Tibial artery (tissue), 4 donors: ENCODE data around the gene SLC6A5.

Experiments
- DNase-seq, 2 donors: peaks; one replicate each; pipeline ENCODE4 v3.0.0-alpha.2; 2019
- H3K27ac ChIP-seq, 2 donors: fragments of 200-600 bp; sonication (generic) in 1 of 2; 1 replicate in 1 of 2; 2 replicates in 1 of 2; pipeline ENCODE4 v1.5.1; 2018 to 2019; ENCODE audit warnings: mild to moderate bottlenecking in 1 of 2
- H3K27me3 ChIP-seq, 2 donors: fragments of 200-600 bp; sonication (generic) in 1 of 2; one replicate each; pipeline versions ENCODE4 v1.5.1 to v1.6.0; 2016 to 2019
- H3K36me3 ChIP-seq, 3 donors: fragments of 200-600 bp; sonication (generic) in 2 of 3; one replicate each; pipeline ENCODE4 v1.5.1; 2016 to 2019; ENCODE audit warnings: mild to moderate bottlenecking in 2 of 3
- H3K4me1 ChIP-seq, 4 donors: fragments of 200-600 bp; sonication (generic) in 2 of 4; 1 replicate in 3 of 4; 2 replicates in 1 of 4; pipeline ENCODE4 v1.5.1; 2016 to 2019
- H3K4me3 ChIP-seq, 2 donors: fragments of 200-600 bp; sonication (generic) in 1 of 2; 1 replicate in 1 of 2; 2 replicates in 1 of 2; pipeline ENCODE4 v1.5.1; 2018 to 2019; ENCODE audit warnings: mild to moderate bottlenecking in 2 of 2
- H3K9me3 ChIP-seq, 3 donors: fragments of 200-600 bp; sonication (generic) in 1 of 3; one replicate each; pipeline ENCODE4 v1.5.1; 2016 to 2019
- intact Hi-C: fragments of 100-400 bp; cut with DNase I; formaldehyde crosslinking; loops from one replicate; pipeline ENCODE4 v1.15.0; 2023; ENCODE audit warnings: low total_unique reads
- TF ChIP-seq, protein P1 (sequence below), 2 experiments: fragments of 200-600 bp in 1 of 2; fragments of 450-650 bp in 1 of 2; IDR thresholded peaks; one replicate each; pipeline ENCODE4 v1.5.1; 2017 to 2019; ENCODE audit warnings: antibody characterized with exemption in 2 of 2, mild to moderate bottlenecking in 1 of 2, moderate library complexity in 1 of 2

The SLC6A5 gene

DNA sequence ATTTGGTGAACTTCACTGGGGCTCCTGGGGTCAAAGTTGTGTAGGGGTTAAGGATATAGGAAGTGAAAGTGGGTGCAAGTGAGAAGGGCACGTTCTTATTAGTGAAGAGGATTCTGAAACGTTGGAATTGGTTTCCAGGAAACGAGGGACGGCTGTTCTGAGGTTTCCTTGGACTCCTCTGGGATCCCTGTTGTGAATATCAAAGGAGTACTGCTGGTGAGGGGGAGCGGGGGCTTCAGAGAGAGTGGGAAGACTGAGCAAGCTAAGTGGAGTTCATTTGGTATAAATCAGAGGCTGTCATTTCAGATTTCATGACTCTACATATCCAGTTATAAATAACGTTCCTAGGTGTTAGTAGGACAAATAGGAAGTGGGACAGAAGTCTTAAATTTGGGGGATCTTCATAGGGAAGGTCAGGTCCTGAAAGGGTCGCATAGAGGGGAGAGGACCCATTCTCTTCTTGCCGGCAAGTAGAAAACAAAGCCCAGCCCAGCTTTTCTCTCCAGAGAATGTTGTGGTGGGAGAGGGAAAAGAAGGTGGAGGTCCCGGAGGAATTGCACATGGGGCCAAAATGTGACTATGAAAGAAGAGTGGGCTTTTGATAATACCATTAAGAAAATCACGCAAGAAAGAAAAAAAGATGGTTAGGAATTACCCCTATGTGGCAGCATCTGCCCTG, 68.9 kb downstream of the SLC6A5 start:
- Histone ChIP-seq H3K4me3 (no peak overlapping the region), H3K36me3 (no peaks in the 10 kb centered on the region), H3K27me3 (peaks cover 0 to 45% of the 10 kb centered on the region in 2 donors), H3K27ac (no peak overlapping the region), H3K9me3 (no peaks in the 10 kb centered on the region), H3K4me1 (peaks cover 0 to 20% (median 11%) of the 10 kb centered on the region in 4 donors)
- TF ChIP-seq, protein P1, sequence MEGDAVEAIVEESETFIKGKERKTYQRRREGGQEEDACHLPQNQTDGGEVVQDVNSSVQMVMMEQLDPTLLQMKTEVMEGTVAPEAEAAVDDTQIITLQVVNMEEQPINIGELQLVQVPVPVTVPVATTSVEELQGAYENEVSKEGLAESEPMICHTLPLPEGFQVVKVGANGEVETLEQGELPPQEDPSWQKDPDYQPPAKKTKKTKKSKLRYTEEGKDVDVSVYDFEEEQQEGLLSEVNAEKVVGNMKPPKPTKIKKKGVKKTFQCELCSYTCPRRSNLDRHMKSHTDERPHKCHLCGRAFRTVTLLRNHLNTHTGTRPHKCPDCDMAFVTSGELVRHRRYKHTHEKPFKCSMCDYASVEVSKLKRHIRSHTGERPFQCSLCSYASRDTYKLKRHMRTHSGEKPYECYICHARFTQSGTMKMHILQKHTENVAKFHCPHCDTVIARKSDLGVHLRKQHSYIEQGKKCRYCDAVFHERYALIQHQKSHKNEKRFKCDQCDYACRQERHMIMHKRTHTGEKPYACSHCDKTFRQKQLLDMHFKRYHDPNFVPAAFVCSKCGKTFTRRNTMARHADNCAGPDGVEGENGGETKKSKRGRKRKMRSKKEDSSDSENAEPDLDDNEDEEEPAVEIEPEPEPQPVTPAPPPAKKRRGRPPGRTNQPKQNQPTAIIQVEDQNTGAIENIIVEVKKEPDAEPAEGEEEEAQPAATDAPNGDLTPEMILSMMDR (IDR thresholded peaks at IDR 0.05), result no peak
- no peak for DNase-seq
- intact Hi-C loops, result no loop called here

GRCh38 chr11:20668844-20669819, 69.7 kb downstream of the SLC6A5 start, which contains the start of gene NELL1:
NELL1 (plus strand) TSS chr11:20669586.
- Histone ChIP-seq H3K27ac (no peak within 1 kb of the TSS), H3K36me3 (no peaks in the 10 kb centered on the region), H3K9me3 (no peaks in the 10 kb centered on the region), H3K4me3 (peak within 1 kb of the TSS in 1 of 2 donors; percentile 28), H3K4me1 (peaks cover 0 to 20% (median 11%) of the 10 kb centered on the region in 4 donors), H3K27me3 (peaks cover 0 to 50% of the 10 kb centered on the region in 2 donors)
- no peak for DNase-seq
- intact Hi-C loops, result no loop called here
- TF ChIP-seq, protein P1 (IDR thresholded peaks at IDR 0.05), result no peak

GRCh38 chr11:20669820-20670684, 70.6 kb downstream of the SLC6A5 start:
- DNase-seq, result no peak
- intact Hi-C loops, result no loop called here

DNA sequence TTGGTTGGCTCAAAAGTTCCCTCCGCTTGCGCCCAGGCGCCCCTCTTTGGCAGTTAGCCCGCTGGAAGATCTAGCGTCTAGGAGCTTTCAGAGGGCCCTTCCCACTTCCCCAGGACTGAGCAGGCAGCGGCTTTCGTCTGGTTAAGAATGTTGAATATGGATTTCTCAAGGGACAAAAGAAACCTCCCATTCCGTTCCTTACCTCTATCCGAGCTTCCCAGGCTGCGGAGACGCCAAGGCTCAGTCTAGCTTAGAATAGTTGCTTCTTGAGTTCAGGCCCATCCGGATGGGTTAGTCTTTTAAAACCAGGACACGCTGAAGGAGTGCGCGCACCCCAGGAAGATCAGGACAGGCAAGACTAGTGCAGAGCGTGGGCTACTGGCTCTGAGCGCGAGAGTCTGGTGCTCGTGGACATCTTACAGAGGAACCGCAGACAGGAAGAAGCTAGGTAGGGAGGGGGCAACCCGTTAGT, 71.6 kb downstream of the SLC6A5 start:
- Histone ChIP-seq H3K36me3 (no peaks in the 10 kb centered on the region), H3K4me1 (peaks cover 0 to 20% (median 11%) of the 10 kb centered on the region in 4 donors), H3K27me3 (peaks cover 0 to 55% of the 10 kb centered on the region in 2 donors), H3K9me3 (no peaks in the 10 kb centered on the region), H3K4me3 (no peak overlapping the region), H3K27ac (no peak overlapping the region)
- intact Hi-C loops, result no loop called here
- TF ChIP-seq, protein P1 (IDR thresholded peaks at IDR 0.05), result no peak
- no peak for DNase-seq

More at GRCh38 chr11:20669820-20670684, 70.6 kb downstream of the SLC6A5 start:
- H3K4me3 ChIP-seq, result peak overlapping the region in 1 of 2 donors; percentile 28
- H3K4me1 ChIP-seq, result peaks cover 0 to 20% (median 11%) of the 10 kb centered on the region in 4 donors
- no peak overlapping the region for H3K27ac ChIP-seq
- no peaks in the 10 kb centered on the region for H3K36me3 ChIP-seq
- no peaks in the 10 kb centered on the region for H3K9me3 ChIP-seq
- peaks cover 0 to 55% of the 10 kb centered on the region in 2 donors for H3K27me3 ChIP-seq
- TF ChIP-seq, protein P1 (IDR thresholded peaks at IDR 0.05), result no peak
